Colonic mucosa (tissue), 4 donors: ENCODE measurements around the gene GALNT13. TPM values are rescaled to one million over a fixed set of nuclear protein-coding genes. Genes with fewer than 3 reads are reported as not detected.

Experiments
- DNase-seq: peaks from one replicate; pipeline ENCODE4 v3.0.0-alpha.2; 2020
- H3K27ac ChIP-seq: fragments of 200-600 bp; one replicate; pipeline ENCODE4 v1.8.0; 2021
- H3K27me3 ChIP-seq: fragments of 200-600 bp; one replicate; pipeline ENCODE4 v1.8.0; 2021
- H3K36me3 ChIP-seq: fragments of 200-600 bp; one replicate; pipeline ENCODE4 v1.8.0; 2021
- H3K4me1 ChIP-seq: fragments of 200-600 bp; one replicate; pipeline ENCODE4 v1.8.0; 2021; ENCODE audit warnings: mild to moderate bottlenecking
- H3K4me3 ChIP-seq: fragments of 200-600 bp; one replicate; pipeline ENCODE4 v1.8.0; 2021
- H3K9ac ChIP-seq, 2 donors: one replicate each; pipeline ENCODE4 v1.7.0; 2013; ENCODE audit warnings: control low read depth in 2 of 2, low read depth in 2 of 2, low read length in 2 of 2
- H3K9me3 ChIP-seq: fragments of 200-600 bp; one replicate; pipeline ENCODE4 v1.8.0; 2021
- intact Hi-C: fragments of 100-400 bp; cut with DNase I; formaldehyde crosslinking; loops from one replicate; pipeline ENCODE4 v1.14.1; 2022
- total RNA-seq, 2 donors: library from RNA; stranded (reverse); fragmentation: NEBNext Ultra II Directional in 1 of 2; extraction: Animal tissue kit (Norgen Biotek cat#: 25700) in 1 of 2; gene quantifications; one replicate each; pipeline ENCODE4 v1.2.1, GENCODE V29; 2021
- TF ChIP-seq, protein P1 (sequence below): fragments of 200-600 bp; IDR thresholded peaks from one replicate; pipeline ENCODE4 v1.8.0; 2022; ENCODE audit warnings: antibody characterized with exemption, mild to moderate bottlenecking
- donor health status: healthy.
- donor health status: DM: no; HTN: no; CAD: no.
- donor health status: DM: no; HTN: no; CAD: no.

Gene GALNT13
- total RNA-seq, 2 donors from 2014 or later, result 0.07 to 0.40 TPM

DNA sequence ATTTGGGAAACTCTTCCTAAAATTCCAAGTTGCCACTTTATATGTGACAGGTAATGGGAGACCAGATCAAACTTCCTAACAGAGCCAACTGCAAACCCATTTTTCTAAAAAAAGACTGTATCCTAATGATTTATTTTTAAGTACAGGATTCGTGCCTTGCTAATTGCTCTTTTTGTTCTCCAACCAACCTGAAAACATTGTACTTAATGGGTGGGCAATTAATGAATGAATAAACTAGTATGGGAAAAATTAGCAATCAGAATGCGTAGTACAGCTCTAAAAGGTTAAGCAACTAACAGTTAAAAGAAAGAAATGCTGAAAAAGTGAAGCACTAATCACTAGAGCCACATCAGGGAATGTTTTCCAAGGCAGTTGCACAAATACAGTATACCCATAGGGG, 609.6 kb downstream of the GALNT13 start:
- H3K9me3 ChIP-seq, result no peaks in the 10 kb centered on the region
- no peak overlapping the region for H3K4me3 ChIP-seq
- H3K9ac ChIP-seq, result no peak overlapping the region
- DNase-seq, result no peak
- H3K27ac ChIP-seq, result no peak overlapping the region
- no peaks in the 10 kb centered on the region for H3K36me3 ChIP-seq
- intact Hi-C loops, result no loop called here
- no peaks in the 10 kb centered on the region for H3K27me3 ChIP-seq
- no peaks in the 10 kb centered on the region for H3K4me1 ChIP-seq
- TF ChIP-seq, protein P1, sequence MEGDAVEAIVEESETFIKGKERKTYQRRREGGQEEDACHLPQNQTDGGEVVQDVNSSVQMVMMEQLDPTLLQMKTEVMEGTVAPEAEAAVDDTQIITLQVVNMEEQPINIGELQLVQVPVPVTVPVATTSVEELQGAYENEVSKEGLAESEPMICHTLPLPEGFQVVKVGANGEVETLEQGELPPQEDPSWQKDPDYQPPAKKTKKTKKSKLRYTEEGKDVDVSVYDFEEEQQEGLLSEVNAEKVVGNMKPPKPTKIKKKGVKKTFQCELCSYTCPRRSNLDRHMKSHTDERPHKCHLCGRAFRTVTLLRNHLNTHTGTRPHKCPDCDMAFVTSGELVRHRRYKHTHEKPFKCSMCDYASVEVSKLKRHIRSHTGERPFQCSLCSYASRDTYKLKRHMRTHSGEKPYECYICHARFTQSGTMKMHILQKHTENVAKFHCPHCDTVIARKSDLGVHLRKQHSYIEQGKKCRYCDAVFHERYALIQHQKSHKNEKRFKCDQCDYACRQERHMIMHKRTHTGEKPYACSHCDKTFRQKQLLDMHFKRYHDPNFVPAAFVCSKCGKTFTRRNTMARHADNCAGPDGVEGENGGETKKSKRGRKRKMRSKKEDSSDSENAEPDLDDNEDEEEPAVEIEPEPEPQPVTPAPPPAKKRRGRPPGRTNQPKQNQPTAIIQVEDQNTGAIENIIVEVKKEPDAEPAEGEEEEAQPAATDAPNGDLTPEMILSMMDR, result no peak

GRCh38 chr2:154484338-154485099, 612.8 kb downstream of the GALNT13 start:
- Histone ChIP-seq H3K4me3 (no peak overlapping the region), H3K27me3 (no peaks in the 10 kb centered on the region), H3K9ac (no peak overlapping the region), H3K27ac (no peak overlapping the region), H3K4me1 (no peaks in the 10 kb centered on the region), H3K36me3 (no peaks in the 10 kb centered on the region), H3K9me3 (no peaks in the 10 kb centered on the region)
- no peak for DNase-seq
- TF ChIP-seq, protein P1, result no peak
- intact Hi-C loops, result no loop called here

DNA sequence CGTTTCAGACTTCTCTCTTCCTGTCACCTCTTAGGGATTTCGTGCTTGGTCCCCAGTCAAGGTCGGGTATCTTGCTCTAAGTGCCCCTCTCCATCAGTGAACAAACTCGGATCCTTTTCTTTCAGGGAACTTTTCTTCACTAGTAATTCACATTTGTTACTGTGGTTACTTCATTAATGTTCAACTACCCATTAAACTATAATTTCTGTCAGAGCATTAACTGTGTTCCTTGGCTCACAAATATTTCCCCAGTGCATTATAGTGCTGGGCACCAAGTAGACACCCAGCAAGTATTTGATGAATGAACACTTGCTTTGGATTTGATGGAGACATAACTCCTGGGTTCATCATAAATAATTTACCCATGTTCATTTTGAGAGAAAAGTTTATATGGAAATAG, 617.1 kb downstream of the GALNT13 start:
- Histone ChIP-seq H3K9ac (no peak overlapping the region), H3K27ac (no peak overlapping the region)

GRCh38 chr2:154489266-154489858, 617.6 kb downstream of the GALNT13 start:
- H3K36me3 ChIP-seq, result no peaks in the 10 kb centered on the region
- no peak for DNase-seq
- H3K27me3 ChIP-seq, result no peaks in the 10 kb centered on the region
- TF ChIP-seq, protein P1, result no peak
- H3K27ac ChIP-seq, result no peak overlapping the region
- no peaks in the 10 kb centered on the region for H3K4me1 ChIP-seq
- no peaks in the 10 kb centered on the region for H3K9me3 ChIP-seq
- H3K9ac ChIP-seq, result no peak overlapping the region
- H3K4me3 ChIP-seq, result no peak overlapping the region
- intact Hi-C loops, result no loop called here

More for the DNA sequence above, 617.1 kb downstream of the GALNT13 start:
- no peaks in the 10 kb centered on the region for H3K36me3 ChIP-seq
- H3K9me3 ChIP-seq, result no peaks in the 10 kb centered on the region
- H3K27me3 ChIP-seq, result no peaks in the 10 kb centered on the region
- intact Hi-C loops, result no loop called here
- TF ChIP-seq, protein P1, result no peak
- H3K4me3 ChIP-seq, result no peak overlapping the region
- no peaks in the 10 kb centered on the region for H3K4me1 ChIP-seq
- DNase-seq, result no peak

DNA sequence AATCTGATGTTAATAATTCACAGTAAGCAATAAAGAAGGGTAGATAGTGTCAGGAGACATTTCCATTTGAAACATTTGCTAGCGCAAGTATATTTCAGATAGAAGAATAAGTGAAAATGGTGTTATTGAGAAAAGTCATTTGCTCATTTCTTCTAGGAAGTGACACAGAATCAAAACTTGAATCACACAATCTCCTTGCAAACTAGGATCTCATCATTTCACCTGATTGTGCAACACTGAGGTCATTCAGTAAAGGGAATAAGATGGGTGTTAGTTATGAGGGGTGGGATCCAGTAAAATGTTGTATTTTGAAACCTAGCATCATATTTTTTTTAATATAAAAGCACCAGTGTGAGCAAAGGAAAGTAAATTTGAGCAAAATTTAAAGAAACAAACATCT, 618.8 kb downstream of the GALNT13 start:
- Histone ChIP-seq H3K4me1 (no peaks in the 10 kb centered on the region), H3K9ac (no peak overlapping the region), H3K27me3 (no peaks in the 10 kb centered on the region), H3K4me3 (no peak overlapping the region), H3K27ac (no peak overlapping the region), H3K36me3 (no peaks in the 10 kb centered on the region), H3K9me3 (no peaks in the 10 kb centered on the region)
- intact Hi-C loops, result no loop called here
- DNase-seq, result no peak
- TF ChIP-seq, protein P1, result no peak
